Activated CD4-positive, alpha-beta T cell treated with anti-CD3 and anti-CD28 coated beads, Interleukin-2, amount 50 U/mL, for 16 hours (primary cell): ENCODE measurements around the gene CCL14.
"Not testable (repeated sequence)": the region's sequence is repeated elsewhere in the genome, so short reads cannot be mapped to it uniquely, and the experiment has no call there.

Source experiments
- DNase-seq: peaks from one replicate; pipeline ENCODE4 v3.0.0-alpha.2; 2020

Gene CCL14

DNA sequence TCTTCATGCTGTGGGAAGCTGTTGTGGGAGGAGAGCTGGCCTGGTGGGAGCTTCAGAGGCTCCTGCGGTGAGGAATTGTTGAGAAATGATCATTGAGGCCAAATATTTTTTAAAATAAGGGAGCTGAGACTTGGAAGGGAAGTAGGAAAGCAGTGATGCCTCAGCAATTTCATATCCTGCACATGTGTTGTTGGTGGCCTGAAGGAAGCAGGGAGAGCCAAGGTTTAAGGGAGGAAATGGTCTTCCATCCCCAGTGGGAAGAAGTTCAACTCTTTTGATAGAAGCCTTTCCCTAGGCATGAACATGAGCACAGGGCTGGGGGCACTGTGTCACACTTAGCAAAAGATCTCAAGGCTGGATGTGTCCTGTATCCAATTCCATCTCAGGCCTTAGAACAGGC lies at the start of gene CCL14:
CCL14 (minus strand) TSS at position 87 of the 400 bp plus-strand sequence; CDS start at position 7, 80 bp downstream.
- DNase-seq, result no peak

GRCh38 chr17:36036235-36036634 lies 49.7 kb upstream of the CCL14 start:
- no peak for DNase-seq

DNA sequence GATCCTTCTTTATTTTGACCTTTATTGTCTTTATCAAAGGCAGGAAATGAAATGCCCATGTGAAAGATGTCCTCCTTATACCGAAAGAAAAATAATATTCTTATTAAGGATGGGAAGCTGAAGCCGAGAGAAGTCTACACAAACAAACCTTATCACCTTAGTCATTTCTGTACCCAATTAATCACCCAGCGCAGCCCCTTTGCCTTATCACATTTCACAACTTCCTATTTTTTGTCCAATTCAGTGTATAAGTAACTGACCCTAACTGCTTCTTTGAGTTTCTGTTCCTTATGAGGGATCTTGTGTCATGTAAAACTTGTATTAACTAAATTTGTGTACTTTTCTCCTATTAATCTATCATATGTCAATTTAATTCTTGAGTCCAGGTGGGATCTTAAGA lies 47.6 kb upstream of the CCL14 start:
- DNase-seq, result no peak

DNA sequence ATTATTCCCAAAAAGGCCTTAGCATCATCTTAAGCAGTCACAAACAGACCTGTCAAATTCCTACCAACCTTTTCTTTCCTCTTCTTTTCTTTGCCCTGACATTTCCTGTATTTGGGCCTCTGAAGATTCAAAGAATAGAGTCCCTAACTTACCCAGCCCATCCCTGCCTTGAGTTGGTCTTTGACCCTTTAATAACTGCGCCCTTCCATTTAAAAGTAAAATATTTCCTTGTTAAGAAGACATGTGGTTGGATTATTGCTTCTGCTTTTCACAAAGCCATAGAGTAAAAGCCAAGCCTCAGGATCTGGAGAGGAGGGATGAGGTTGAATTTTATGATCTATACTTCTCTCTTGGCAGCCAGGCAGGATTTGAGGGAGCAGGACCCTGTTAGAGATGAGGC lies 44.4 kb upstream of the CCL14 start:
- no peak for DNase-seq

DNA sequence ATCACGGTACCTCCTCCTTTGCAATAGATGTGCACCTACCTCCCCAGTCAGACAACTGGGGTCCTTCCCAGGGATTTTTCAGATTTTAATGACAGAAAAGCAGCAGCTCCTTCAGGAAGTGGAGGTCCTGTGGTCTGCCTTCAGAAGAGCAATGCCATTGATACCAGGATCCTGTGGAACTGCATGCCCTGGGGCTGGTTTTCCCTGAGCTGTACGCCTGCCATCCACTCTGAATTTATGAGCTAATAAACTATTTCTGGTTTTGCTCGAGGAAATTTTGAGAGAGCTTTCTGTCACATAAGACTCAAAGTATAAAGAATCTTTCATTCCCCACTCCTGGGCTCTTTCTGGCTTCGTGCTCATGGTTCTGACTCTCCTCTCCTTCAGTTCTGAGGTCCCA lies 41.2 kb upstream of the CCL14 start:
- no peak for DNase-seq

DNA sequence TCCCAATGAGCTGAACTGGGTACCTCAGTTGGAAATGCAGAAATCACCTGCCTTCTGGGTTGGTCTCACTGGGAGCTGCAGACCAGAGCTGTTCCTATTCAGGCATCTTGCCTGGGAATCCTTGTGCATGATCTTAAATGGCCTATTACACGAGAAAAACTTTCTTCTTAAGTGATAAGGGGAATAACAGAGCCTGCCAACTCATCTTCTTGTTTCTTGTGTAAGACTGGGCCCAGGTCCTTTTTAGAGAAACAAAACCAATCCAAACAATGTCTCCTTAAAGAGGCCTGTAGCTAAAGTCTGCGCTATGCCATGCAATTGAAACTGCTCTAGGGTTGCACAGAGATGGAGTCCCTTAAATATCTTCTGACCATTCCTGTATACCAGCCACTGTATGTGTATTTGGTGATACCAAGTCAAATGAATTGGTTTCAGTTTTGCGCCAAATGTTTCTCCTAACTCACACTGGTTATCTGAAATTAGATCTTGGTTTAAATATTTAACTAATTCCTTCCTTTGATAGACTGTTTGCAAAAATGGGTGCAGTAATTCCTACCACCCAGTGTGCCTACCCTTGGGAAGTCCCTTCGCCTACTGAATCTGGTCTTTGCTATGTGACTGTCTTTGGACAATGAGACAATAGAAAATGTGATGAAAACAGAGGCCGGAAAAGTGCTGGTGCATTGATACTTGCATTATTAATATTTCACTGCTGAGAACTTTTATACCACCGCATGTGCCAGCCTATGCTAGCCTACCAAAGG lies 37.8 kb upstream of the CCL14 start:
- no peak for DNase-seq

- DNase-seq, result no peak
Measured at GRCh38 chr17:36019423-36019822, 32.9 kb upstream of the CCL14 start.

DNA sequence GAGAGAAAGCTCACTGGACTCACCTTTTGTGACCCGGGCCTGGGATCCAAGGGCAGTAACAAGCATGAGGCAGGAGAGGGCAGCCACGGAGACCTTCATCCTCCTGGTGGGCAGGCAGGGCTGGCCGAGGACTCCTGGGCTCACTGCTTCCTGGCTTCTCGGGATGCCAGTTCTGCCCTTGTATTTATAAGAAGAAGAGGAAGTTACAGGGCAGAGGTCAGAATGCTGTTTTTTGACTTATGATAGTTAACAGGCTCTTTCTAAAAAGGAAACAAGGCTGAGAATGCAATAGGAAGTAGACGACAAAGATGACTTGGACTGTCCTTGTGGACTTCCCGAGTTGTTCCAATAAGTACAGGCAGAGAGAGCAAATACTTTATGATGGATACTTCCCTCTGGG lies 31.3 kb upstream of the CCL14 start, which contains the start of gene CCL23:
CCL23 (minus strand) TSS at position 174 of the 400 bp plus-strand sequence; CDS start at position 99, 75 bp downstream.
- no peak for DNase-seq

- DNase-seq, result no peak
Measured at GRCh38 chr17:36016555-36016954, 30.0 kb upstream of the CCL14 start.

GRCh38 chr17:36015895-36016294 lies 29.4 kb upstream of the CCL14 start:
- not testable (repeated sequence) for DNase-seq

GRCh38 chr17:36014946-36015345 lies 28.4 kb upstream of the CCL14 start:
- DNase-seq, result no peak

DNA sequence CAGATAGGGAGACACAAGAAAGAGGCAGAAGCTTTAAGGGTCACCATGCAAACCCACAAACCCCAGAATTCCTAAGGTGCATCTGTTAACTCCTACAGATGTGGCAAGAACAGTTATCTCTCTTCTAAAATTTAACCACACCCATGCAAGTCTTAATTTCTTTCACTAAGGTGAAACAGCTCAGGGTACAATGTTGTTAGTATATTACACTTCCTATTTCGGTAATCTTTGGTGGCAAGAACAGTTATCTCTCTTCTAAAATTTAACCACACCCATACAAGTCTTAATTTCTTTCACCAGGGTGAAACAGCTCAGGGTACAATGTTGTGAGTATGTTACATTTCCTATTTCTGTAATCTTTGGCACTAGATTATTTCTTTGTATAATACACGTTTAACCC lies 24.7 kb upstream of the CCL14 start:
- DNase-seq, result no peak

DNA sequence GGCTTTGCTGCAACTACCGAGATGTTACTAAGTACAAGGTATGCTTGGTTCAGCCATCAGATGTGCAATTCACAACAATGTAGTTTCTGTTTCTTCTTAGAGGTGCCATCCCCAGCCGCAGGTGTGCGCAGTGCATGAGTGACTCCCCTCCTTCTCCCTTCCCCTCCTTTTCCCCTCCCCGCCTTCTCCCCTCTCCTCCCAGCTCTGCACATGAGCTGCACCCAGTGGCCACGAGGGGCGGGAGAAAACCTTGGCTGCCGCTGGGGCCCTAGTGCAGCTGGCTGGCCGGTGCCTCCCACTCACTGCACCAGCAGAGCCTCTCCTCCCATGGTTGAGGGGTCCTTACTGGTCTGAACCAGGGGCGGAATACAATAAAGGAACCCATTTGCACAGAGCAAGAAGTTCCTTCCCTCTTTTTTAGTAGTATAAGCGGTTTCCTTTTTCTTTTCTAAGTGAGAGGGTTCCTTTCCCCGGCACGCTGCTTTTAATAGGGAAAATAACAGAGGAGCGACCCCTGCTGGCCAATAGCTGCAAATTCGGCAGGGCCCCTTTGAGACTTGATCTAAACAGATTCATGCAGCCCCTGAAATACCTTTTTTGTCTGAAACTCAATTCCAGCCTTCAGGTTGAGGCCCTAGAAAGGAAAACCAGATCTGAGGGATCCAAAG lies 22.6 kb upstream of the CCL14 start:
- no peak for DNase-seq

- DNase-seq, result no peak
Measured at GRCh38 chr17:36004594-36005108, 18.1 kb upstream of the CCL14 start.

- DNase-seq, result no peak
Measured at GRCh38 chr17:36002631-36003030, 16.1 kb upstream of the CCL14 start.

DNA sequence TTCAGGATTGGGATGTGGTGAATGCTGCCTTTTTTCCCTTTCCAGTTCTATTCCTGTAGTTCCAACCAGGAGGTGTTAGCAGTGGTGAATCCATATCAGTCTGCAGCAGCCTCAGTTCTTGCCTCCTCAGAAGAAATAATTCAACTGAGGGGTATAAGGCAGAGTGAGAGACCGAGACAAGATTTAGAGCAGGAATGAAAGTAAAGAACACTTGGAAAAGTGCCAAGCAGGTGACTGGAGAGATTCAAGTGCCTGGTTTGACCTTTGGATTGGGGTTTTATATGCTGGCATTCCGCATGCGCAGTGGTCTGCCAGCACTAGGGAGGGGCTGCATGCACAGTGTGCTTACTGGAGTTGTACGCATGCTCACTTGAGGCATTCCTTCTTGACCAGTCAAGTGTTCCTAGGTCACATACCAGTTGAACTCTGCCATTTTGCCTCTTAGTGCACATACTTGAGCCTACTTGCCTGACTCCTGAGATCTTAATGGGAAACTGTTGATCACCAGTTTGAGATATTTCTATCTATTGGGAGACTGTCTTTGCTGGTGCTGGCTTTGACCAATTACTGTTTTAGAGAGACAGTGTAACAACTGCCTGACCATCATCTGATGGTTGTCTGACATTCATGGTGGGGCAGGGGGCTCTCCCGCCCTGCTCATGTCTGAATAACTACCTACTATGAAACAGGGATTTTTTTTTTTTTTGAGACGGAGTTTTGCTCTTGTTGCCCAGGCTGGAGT lies 15.5 kb upstream of the CCL14 start:
- DNase-seq, result no peak

GRCh38 chr17:36001110-36001771 lies 14.7 kb upstream of the CCL14 start, which contains the start of gene CCL15:
Gene CCL15, minus strand, starts transcription at chr17:36001553. Its CDS starts 61 bp downstream, at chr17:36001492.
- no peak for DNase-seq

DNA sequence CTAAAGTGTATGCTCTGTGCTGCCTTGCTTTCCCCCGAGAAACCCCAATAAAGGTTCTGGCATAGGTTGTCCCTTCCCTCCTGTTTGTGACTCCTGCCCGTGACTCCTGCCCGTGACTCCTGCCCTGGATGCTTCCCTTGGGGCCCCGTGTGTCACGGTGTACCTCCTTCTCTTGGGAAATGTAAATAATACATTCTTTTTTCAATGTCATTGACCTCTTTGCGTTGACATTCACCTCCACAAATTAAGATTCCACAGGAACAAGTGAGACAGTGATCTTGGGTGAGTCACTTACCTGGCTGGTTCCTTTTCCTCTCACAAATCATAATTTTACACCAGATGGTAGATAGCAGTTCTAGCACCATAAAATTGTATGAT lies 14.2 kb upstream of the CCL14 start:
- DNase-seq, result no peak

DNA sequence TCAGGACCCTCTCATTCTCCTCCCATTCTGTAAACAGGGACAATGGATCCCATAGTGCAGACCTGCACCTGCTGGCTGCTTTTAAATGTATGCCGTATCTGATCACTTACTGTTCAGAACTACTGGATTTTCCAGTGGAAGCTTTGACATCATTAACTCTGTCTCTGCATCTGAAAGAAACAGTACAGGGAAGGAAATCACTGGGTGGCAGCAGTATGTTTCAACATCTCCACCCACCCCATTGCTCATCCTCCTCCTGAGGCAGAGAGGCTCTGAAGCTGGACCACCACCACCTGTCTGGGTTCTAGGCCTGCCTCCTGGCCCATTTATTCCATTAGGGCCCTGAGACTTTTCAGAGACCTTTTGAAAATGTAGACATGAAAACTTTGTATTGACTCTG lies 12.2 kb upstream of the CCL14 start:
- no peak for DNase-seq

GRCh38 chr17:35998018-35998545 lies 11.6 kb upstream of the CCL14 start:
- no peak for DNase-seq

- not testable (repeated sequence) for DNase-seq
Measured at GRCh38 chr17:35995346-35995745, 8.8 kb upstream of the CCL14 start.

DNA sequence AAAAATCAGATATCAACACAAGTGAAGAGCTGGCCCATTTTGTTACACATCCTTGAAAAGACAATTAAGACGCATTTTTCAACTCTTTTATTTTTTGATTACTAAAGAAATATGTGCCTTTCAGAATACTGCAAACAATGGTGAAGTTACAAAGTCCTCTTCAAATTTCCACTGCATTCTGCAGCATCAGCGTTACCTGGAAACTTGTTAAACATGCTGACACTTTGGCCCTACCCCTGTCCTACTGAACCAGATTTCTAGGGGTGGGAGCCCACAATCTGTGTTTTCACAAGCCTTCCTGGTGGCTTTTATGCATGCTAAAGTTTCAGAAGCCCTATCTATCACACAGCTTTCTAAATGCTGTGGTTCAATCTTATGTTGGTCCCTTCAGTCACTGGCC lies 4.5 kb upstream of the CCL14 start:
- no peak for DNase-seq

DNA sequence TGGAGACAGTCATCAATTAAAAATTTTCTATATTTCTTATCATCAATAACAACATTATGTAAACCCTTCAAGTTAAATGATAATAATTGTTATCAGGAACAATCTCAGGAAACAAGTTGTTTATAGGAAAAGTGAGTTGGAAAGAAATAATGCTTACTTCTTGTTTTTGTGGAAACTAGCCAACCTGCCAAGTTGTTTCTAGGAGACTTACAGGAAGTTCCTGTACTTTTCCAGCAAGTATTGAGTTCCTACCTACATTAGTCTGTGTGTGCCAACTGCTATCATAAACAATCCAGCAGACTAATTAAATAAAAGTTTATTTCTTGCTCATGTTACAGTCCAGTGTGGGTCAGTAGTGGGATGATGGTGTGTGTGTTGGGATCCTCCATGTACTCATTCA lies 1.6 kb upstream of the CCL14 start:
- DNase-seq, result no peak
